Cardiac septum (tissue), 1 donor: Measurements from ENCODE around the gene RFTN2. TPM values are rescaled to one million over a fixed set of nuclear protein-coding genes. Genes with fewer than 3 reads are reported as not detected.
"Not testable (repeated sequence)": the region's sequence is repeated elsewhere in the genome, so short reads cannot be mapped to it uniquely, and the experiment has no call there.

Experiments used
- DNase-seq: peaks from one replicate; pipeline ENCODE4 v3.0.0-alpha.2; 2020; ENCODE audit warnings: low spot score
- intact Hi-C: fragments of 100-400 bp; cut with DNase I; formaldehyde crosslinking; loops from one replicate; pipeline ENCODE4 v1.14.0; 2022
- total RNA-seq: library from RNA; stranded (reverse); fragmentation: NEBNext Ultra II Directional; extraction: Animal tissue kit (Norgen Biotek cat#: 25700); gene quantifications from one replicate; pipeline ENCODE4 v1.2.1, GENCODE V29; 2021
- donor health status: DM: no; HTN: no; CAD: no.

The RFTN2 gene
- total RNA-seq, 1 donor from 2014 or later, result 3.5 TPM

- intact Hi-C loops, result no loop called here
- DNase-seq, result no peak
Observed at GRCh38 chr2:197677483-197677882, 2.1 kb upstream of the RFTN2 start.

GRCh38 chr2:197677056-197677455, 1.7 kb upstream of the RFTN2 start:
- intact Hi-C loops, result no loop called here
- DNase-seq, result no peak

- intact Hi-C loops, result no loop called here
- no peak for DNase-seq
Observed at GRCh38 chr2:197675711-197676188, 363 bp upstream of the RFTN2 start.

GRCh38 chr2:197674591-197674990, 796 bp downstream of the RFTN2 start:
- DNase-seq, result no peak
- intact Hi-C loops, result no loop called here

GRCh38 chr2:197674060-197674459, 1.3 kb downstream of the RFTN2 start:
- intact Hi-C loops, result no loop called here
- no peak for DNase-seq

GRCh38 chr2:197673606-197674005, 1.8 kb downstream of the RFTN2 start:
- intact Hi-C loops, result loop anchor here (2.0 kb wide), 1 partner anchor 31 kb away; the partner anchor contains the start of gene MARS2
- DNase-seq, result no peak

- no peak for DNase-seq
- intact Hi-C loops, result loop anchor here (2.0 kb wide), 1 partner anchor 32 kb away; the partner anchor contains the start of gene MARS2
Observed at GRCh38 chr2:197673106-197673505, 2.3 kb downstream of the RFTN2 start.

- intact Hi-C loops, result loop anchor here (2.0 kb wide), 1 partner anchor 32 kb away; the partner anchor contains the start of gene MARS2
- DNase-seq, result no peak
Observed at GRCh38 chr2:197672371-197672893, 3.0 kb downstream of the RFTN2 start.

- no peak for DNase-seq
- intact Hi-C loops, result no loop called here
Observed at GRCh38 chr2:197669077-197669476, 6.3 kb downstream of the RFTN2 start.

- intact Hi-C loops, result no loop called here
- DNase-seq, result no peak
Observed at GRCh38 chr2:197668296-197668695, 7.1 kb downstream of the RFTN2 start.

- intact Hi-C loops, result no loop called here
- DNase-seq, result no peak
Observed at GRCh38 chr2:197666277-197666676, 9.1 kb downstream of the RFTN2 start.

- DNase-seq, result no peak
- intact Hi-C loops, result no loop called here
Observed at GRCh38 chr2:197661626-197662025, 13.8 kb downstream of the RFTN2 start.

- no peak for DNase-seq
- intact Hi-C loops, result no loop called here
Observed at GRCh38 chr2:197657562-197657961, 17.8 kb downstream of the RFTN2 start.

GRCh38 chr2:197647961-197648690, 27.3 kb downstream of the RFTN2 start:
- intact Hi-C loops, result no loop called here
- DNase-seq, result no peak

- intact Hi-C loops, result no loop called here
- DNase-seq, result no peak
Observed at GRCh38 chr2:197641666-197642065, 33.7 kb downstream of the RFTN2 start.

- DNase-seq, intact Hi-C loops: not testable (repeated sequence)
Observed at GRCh38 chr2:197640571-197641122, 34.7 kb downstream of the RFTN2 start.

GRCh38 chr2:197633109-197633657, 42.2 kb downstream of the RFTN2 start:
- no peak for DNase-seq
- intact Hi-C loops, result no loop called here

GRCh38 chr2:197628043-197628500, 47.3 kb downstream of the RFTN2 start:
- intact Hi-C loops, result no loop called here
- DNase-seq, result no peak

GRCh38 chr2:197626965-197627625, 48.3 kb downstream of the RFTN2 start:
- DNase-seq, result no peak
- intact Hi-C loops, result no loop called here

- DNase-seq, result no peak
- intact Hi-C loops, result loop anchor here (5.0 kb wide), 1 partner anchor 103 kb away; the partner anchor contains the start of gene MOB4
Observed at GRCh38 chr2:197620133-197620532, 55.3 kb downstream of the RFTN2 start.
